Naive thymus-derived CD4-positive, alpha-beta T cell (primary cell): ENCODE data around the gene TRAF3IP1. TPM values are rescaled to one million over a fixed set of nuclear protein-coding genes. Genes with fewer than 3 reads are reported as not detected.

Experiments
- ATAC-seq: fragments of 150-1000 bp; cut with Tn5 transposase; 2 replicates; pipeline ENCODE4 v1.10.0; 2021; ENCODE audit warnings: mild to moderate bottlenecking, moderate library complexity
- CTCF ChIA-PET: fragments of 350-600 bp; sonication (Branson Sonifier 250); formaldehyde crosslinking; loops from one replicate; lab custom pipeline; 2021; ENCODE audit warnings: antibody characterized with exemption; lab: Charles Lee
- POLR2A ChIA-PET: fragments of 350-600 bp; sonication (Branson Sonifier 250); formaldehyde crosslinking; loops from one replicate; lab custom pipeline; 2021; ENCODE audit warnings: antibody characterized with exemption, inconsistent platforms; lab: Charles Lee
- DNase-seq, 9 donors: peaks; one replicate each; pipeline versions ENCODE4 v3.0.0 to v3.0.0-alpha.2; 2020 to 2022; ENCODE audit warnings: mixed read lengths in 1 of 9
- H3K27ac ChIP-seq: one replicate; pipeline ENCODE4 v1.7.0; 2013; ENCODE audit warnings: mild to moderate bottlenecking, low read depth, low read length, moderate library complexity
- H3K27me3 ChIP-seq, 2 donors: one replicate each; pipeline ENCODE4 v1.7.0; 2013; ENCODE audit warnings: low read length in 2 of 2, mild to moderate bottlenecking in 2 of 2, moderate library complexity in 2 of 2; ENCODE audit not compliant: control insufficient read depth in 2 of 2, insufficient read depth in 2 of 2
- H3K36me3 ChIP-seq, 3 experiments: 1 replicate in 2 of 3; 2 replicates in 1 of 3; pipeline ENCODE4 v1.7.0; 2013; ENCODE audit warnings: low read length in 3 of 3, mild to moderate bottlenecking in 3 of 3, moderate library complexity in 1 of 3; ENCODE audit not compliant: insufficient read depth in 3 of 3, control insufficient read depth in 2 of 3
- H3K4me1 ChIP-seq, 2 donors: one replicate each; pipeline ENCODE4 v1.7.0; 2013; ENCODE audit warnings: low read length in 2 of 2, mild to moderate bottlenecking in 2 of 2, moderate library complexity in 1 of 2; ENCODE audit not compliant: control insufficient read depth in 2 of 2, insufficient read depth in 2 of 2
- H3K4me3 ChIP-seq: 2 replicates; pipeline ENCODE4 v1.7.0; 2013; ENCODE audit warnings: mild to moderate bottlenecking, low read length
- H3K9me3 ChIP-seq, 3 experiments: 1 replicate in 2 of 3; 2 replicates in 1 of 3; pipeline ENCODE4 v1.7.0; 2013; ENCODE audit warnings: low read length in 3 of 3; ENCODE audit not compliant: control insufficient read depth in 2 of 3
- H3K27ac Mint-ChIP-seq, 9 donors: one replicate each; pipeline ENCODE4 v1.8.0; 2020 to 2022; ENCODE audit warnings: mixed read lengths in 9 of 9, mild to moderate bottlenecking in 8 of 9, moderate library complexity in 5 of 9, inconsistent platforms in 2 of 9
- H3K27me3 Mint-ChIP-seq, 5 donors: one replicate each; pipeline ENCODE4 v1.8.0; 2021 to 2022; ENCODE audit warnings: mixed read lengths in 5 of 5, mild to moderate bottlenecking in 1 of 5
- H3K36me3 Mint-ChIP-seq, 5 donors: one replicate each; pipeline ENCODE4 v1.8.0; 2020 to 2022; ENCODE audit warnings: mixed read lengths in 5 of 5, mild to moderate bottlenecking in 3 of 5, inconsistent platforms in 1 of 5
- H3K4me1 Mint-ChIP-seq, 7 donors: one replicate each; pipeline ENCODE4 v1.8.0; 2020 to 2022; ENCODE audit warnings: mixed read lengths in 7 of 7, mild to moderate bottlenecking in 3 of 7, inconsistent platforms in 1 of 7
- H3K4me3 Mint-ChIP-seq, 10 donors: one replicate each; pipeline ENCODE4 v1.8.0; 2020 to 2022; ENCODE audit warnings: mild to moderate bottlenecking in 10 of 10, mixed read lengths in 10 of 10, moderate library complexity in 6 of 10, inconsistent platforms in 2 of 10
- H3K9me3 Mint-ChIP-seq, 11 donors: one replicate each; pipeline ENCODE4 v1.8.0; 2020 to 2022; ENCODE audit warnings: mixed read lengths in 11 of 11, mild to moderate bottlenecking in 4 of 11, inconsistent platforms in 1 of 11, moderate library complexity in 1 of 11
- intact Hi-C, 2 donors: fragments of 100-400 bp; cut with micrococcal nuclease; formaldehyde crosslinking; loops; one replicate each; pipeline ENCODE4 v1.15.1; 2023
- polyA plus RNA-seq, 2 donors: library from polyadenylated mRNA; unstranded; fragments of 300-500 nt; fragmentation: Illumina TruSeq; gene quantifications; one replicate each; pipeline ENCODE4 v1.2.3, GENCODE V29; 2021
- total RNA-seq, 6 experiments: library from RNA in 5 of 6; stranded (reverse) in 5 of 6; gene quantifications; 1 replicate in 5 of 6; 2 replicates in 1 of 6; pipeline ENCODE4 v1.2.3 and lab custom pipeline; 2021 to 2026

Gene TRAF3IP1
- total and polyA plus RNA-seq, 7 experiments from 2014 or later: 4.3 to 13.3 (median 7.4) TPM

DNA sequence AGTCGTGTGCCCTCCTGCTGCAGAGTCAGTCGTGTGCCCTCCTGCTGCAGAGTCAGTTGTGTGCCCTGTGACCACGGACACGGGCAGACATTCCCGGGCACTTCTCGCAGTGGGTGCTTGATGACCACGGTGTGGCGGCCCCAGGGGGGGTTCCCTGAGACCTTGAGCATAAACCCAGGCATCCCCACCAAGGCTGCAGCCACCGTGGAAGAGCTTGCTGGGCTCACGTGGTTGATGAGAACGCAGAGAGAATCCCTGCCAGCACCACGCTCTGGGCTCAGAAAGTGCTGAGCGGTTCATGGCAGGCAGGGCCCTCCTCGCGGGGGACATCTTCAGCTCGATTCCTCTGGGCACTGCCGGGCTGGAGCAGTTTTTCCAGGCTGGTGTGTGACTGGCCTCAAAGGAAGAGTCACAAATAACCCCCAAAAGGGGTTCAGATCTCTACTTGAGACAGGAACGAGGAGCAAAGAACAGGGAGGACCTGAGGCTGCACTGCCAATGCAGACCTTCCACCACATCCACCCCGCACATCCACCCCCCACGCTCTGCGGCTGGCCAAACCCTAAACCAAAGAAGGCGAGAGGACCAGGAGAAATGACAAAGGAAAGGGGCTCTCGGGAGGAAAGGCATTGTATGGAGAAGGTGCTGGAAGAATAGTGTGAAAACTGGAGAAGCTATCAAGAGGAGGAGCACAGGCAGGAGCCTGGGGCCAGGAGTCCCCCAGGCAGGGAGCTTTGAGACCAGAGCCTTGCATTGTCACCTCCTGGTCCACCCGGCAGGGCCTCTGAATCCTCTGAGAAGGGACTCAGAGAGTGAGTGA, 23.5 kb upstream of the TRAF3IP1 start:
- Histone ChIP-seq H3K27ac (no peak overlapping the region), H3K9me3 (no peaks in the 10 kb centered on the region), H3K27me3 (no peaks in the 10 kb centered on the region), H3K4me1 (no peaks in the 10 kb centered on the region), H3K4me3 (no peak overlapping the region), H3K36me3 (no peaks in the 10 kb centered on the region)
- H3K4me3 Mint-ChIP-seq: no peak overlapping the region
- ChIA-PET CTCF (no interaction called here), POLR2A (no interaction called here)
- H3K27ac Mint-ChIP-seq: no peak overlapping the region
- H3K36me3 Mint-ChIP-seq: no peaks in the 10 kb centered on the region
- H3K4me1 Mint-ChIP-seq: no peaks in the 10 kb centered on the region
- ATAC-seq: no peak
- peaks cover 0 to 9% (median 0%) of the 10 kb centered on the region in 5 donors for H3K27me3 Mint-ChIP-seq
- intact Hi-C loops: no loop called here
- no peak for DNase-seq
- no peaks in the 10 kb centered on the region for H3K9me3 Mint-ChIP-seq

DNA sequence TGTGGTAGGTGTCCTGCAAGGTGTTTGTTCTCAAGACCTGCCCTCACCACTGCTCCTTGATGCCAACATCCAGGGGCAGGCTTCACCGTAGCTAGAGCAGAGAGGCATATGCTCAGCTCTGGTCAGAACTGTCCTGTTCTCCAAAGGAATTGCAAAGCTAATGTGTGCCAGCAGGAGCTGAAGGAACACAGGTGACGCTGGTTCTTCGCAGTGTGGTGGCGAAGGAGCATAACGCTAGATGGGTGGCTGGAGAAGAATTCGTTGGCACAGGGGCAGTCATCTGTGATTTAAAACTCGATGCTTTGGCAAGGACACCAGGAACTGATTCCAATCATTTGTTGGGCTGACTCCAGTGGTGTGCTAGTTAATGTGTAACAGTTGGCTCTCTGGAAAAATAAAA, 20.5 kb upstream of the TRAF3IP1 start:
- no peak overlapping the region for H3K4me3 Mint-ChIP-seq
- Histone ChIP-seq H3K36me3 (no peaks in the 10 kb centered on the region), H3K4me3 (no peak overlapping the region), H3K27me3 (no peaks in the 10 kb centered on the region), H3K9me3 (no peaks in the 10 kb centered on the region), H3K4me1 (no peaks in the 10 kb centered on the region), H3K27ac (no peak overlapping the region)
- ATAC-seq (no peak), DNase-seq (no peak)
- ChIA-PET POLR2A (interaction anchor here (0.5 to 1.0 kb wide), 3 partner anchors 123 to 338 kb away, joined by 3 read pairs; no protein-coding TSS in a partner anchor), CTCF (no interaction called here)
- H3K4me1 Mint-ChIP-seq: no peaks in the 10 kb centered on the region
- H3K9me3 Mint-ChIP-seq: no peaks in the 10 kb centered on the region
- peaks cover 0 to 12% (median 0%) of the 10 kb centered on the region in 5 donors for H3K27me3 Mint-ChIP-seq
- intact Hi-C loops: no loop called here
- no peak overlapping the region for H3K27ac Mint-ChIP-seq
- no peaks in the 10 kb centered on the region for H3K36me3 Mint-ChIP-seq

DNA sequence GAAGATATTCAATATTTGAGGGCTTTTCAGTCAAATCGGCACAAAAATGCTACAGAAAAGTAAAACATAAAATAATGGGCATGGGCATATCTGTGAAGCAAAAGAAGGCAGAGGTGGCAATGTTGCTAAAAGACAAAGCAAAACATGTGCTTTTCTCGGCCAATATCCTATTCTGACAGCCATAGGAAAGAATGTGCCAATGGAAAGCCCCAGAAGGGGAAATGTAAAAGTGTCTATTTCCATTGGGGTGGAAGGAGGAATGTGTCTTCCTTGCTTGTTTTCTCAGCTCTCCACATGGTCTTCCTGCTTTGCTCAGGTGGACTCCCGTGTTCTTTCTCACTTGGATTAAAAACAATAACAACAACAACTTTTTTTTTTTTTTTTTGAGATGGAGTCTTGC, 18.2 kb upstream of the TRAF3IP1 start:
- H3K27ac Mint-ChIP-seq: no peak overlapping the region
- POLR2A ChIA-PET: no interaction called here
- Histone ChIP-seq H3K9me3 (no peaks in the 10 kb centered on the region), H3K4me1 (no peaks in the 10 kb centered on the region), H3K36me3 (no peaks in the 10 kb centered on the region), H3K4me3 (no peak overlapping the region), H3K27me3 (no peaks in the 10 kb centered on the region), H3K27ac (no peak overlapping the region)
- H3K27me3 Mint-ChIP-seq: peaks cover 0 to 10% (median 0%) of the 10 kb centered on the region in 5 donors
- ATAC-seq: no peak
- intact Hi-C loops: no loop called here
- no peaks in the 10 kb centered on the region for H3K36me3 Mint-ChIP-seq
- CTCF ChIA-PET: no interaction called here
- H3K9me3 Mint-ChIP-seq: no peaks in the 10 kb centered on the region
- DNase-seq: no peak
- no peak overlapping the region for H3K4me3 Mint-ChIP-seq
- H3K4me1 Mint-ChIP-seq: no peaks in the 10 kb centered on the region

DNA sequence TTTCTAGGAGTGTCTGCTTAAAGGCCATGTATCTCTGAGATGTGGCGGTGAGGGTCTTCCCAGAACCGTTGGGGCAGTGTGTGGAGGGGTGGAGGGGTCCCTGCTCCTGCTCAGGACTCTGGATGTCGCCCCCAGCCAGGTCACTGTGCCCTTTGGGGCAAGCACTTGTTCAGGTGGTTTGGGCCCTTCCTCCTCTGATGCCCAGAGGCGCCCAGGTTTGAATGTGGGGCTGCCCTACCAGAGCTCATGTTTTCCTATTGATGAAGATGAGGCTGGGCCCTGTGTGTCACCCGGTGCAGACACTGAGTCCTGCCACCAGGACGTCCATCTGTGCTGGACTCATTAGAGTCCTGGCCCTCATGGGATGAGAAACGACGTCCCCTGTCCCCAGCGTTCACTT, 17.6 kb upstream of the TRAF3IP1 start:
- ATAC-seq (no peak), DNase-seq (no peak)
- no peaks in the 10 kb centered on the region for H3K9me3 Mint-ChIP-seq
- ChIA-PET POLR2A (no interaction called here), CTCF (interaction anchor here (0.6 kb wide), 1 partner anchor 166 kb away, joined by 4 read pairs; no protein-coding TSS in a partner anchor)
- no peaks in the 10 kb centered on the region for H3K36me3 ChIP-seq
- no peak overlapping the region for H3K27ac Mint-ChIP-seq
- H3K27me3 ChIP-seq: no peaks in the 10 kb centered on the region
- no peaks in the 10 kb centered on the region for H3K36me3 Mint-ChIP-seq
- peaks cover 0 to 9% (median 0%) of the 10 kb centered on the region in 5 donors for H3K27me3 Mint-ChIP-seq
- no peaks in the 10 kb centered on the region for H3K4me1 ChIP-seq
- H3K9me3 ChIP-seq: no peaks in the 10 kb centered on the region
- no peak overlapping the region for H3K4me3 ChIP-seq
- no peak overlapping the region for H3K4me3 Mint-ChIP-seq
- intact Hi-C loops: no loop called here
- H3K27ac ChIP-seq: no peak overlapping the region
- no peaks in the 10 kb centered on the region for H3K4me1 Mint-ChIP-seq

DNA sequence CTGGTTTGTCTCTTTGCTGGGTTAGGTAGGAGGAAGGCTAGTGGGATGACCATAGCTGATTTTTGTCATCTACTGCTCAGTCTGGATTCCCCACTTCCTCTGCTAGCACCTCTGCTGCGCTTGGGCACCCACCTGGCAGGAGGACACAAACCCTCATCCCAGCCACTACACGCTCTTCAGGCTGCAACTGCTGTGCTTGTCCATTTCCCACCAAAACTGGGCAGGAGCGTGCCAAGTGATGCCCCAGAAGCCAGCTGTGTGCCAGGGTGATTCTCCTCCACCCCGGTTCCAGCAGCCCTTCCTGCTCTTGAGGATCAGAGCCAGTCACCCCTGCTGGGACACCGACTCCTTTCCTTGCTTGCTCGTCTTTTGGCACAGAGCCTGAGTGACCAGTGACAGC, 16.2 kb upstream of the TRAF3IP1 start:
- H3K4me3 ChIP-seq: no peak overlapping the region
- Mint-ChIP-seq H3K4me3 (no peak overlapping the region), H3K27ac (no peak overlapping the region), H3K27me3 (peaks cover 0 to 10% (median 0%) of the 10 kb centered on the region in 5 donors), H3K4me1 (no peaks in the 10 kb centered on the region), H3K36me3 (no peaks in the 10 kb centered on the region), H3K9me3 (no peaks in the 10 kb centered on the region)
- H3K36me3 ChIP-seq: no peaks in the 10 kb centered on the region
- ChIA-PET POLR2A (interaction anchor here (0.7 kb wide), 1 partner anchor 1344 kb away, joined by 3 read pairs; no protein-coding TSS in a partner anchor), CTCF (no interaction called here)
- H3K4me1 ChIP-seq: no peaks in the 10 kb centered on the region
- intact Hi-C loops: no loop called here
- H3K9me3 ChIP-seq: no peaks in the 10 kb centered on the region
- ATAC-seq (no peak), DNase-seq (no peak)
- H3K27ac ChIP-seq: no peak overlapping the region
- no peaks in the 10 kb centered on the region for H3K27me3 ChIP-seq

DNA sequence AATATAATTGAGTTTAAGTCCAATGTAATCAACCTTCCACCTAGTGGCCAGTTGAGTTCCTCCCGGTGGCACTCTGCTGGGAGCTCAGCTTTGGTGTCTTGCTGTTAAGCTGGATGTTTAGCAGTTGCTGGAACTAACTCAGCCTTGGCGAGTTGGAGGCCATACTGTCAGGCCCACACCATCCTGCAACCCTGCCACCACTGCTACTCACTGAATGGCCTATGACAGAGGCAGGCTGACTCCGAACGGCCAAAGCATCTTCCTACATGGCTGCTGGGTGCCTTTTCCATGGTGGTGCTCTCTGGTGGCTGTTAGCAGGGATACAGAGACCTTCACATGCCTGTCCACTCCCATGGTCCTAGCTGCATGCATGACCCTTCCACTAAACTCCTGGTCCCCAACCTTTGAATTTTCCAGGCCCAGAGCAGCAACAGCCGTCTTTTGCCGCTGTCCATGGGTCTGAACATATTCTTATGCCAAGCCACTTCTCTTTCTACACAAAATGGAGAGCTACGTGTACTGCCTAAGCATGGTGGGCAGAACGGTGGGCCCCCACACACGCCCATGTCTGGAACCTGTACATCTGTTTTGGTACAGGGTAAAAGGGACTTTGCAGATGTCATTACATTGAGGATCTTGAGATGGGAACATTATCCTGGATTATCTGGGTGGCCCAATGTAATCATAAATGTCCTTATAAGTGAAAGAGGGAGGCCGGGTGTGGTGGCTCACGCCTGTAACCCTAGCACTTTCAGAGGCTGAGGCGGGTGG, 15.0 kb upstream of the TRAF3IP1 start:
- H3K4me3 ChIP-seq: no peak overlapping the region
- no peak overlapping the region for H3K27ac ChIP-seq
- Mint-ChIP-seq H3K36me3 (no peaks in the 10 kb centered on the region), H3K27me3 (peaks cover 0 to 11% (median under 1%) of the 10 kb centered on the region in 5 donors), H3K4me1 (no peaks in the 10 kb centered on the region), H3K4me3 (no peak overlapping the region), H3K9me3 (no peaks in the 10 kb centered on the region), H3K27ac (no peak overlapping the region)
- ChIA-PET CTCF (interaction anchor here (0.6 kb wide), 1 partner anchor 170 kb away, joined by 3 read pairs; no protein-coding TSS in a partner anchor), POLR2A (no interaction called here)
- H3K9me3 ChIP-seq: no peaks in the 10 kb centered on the region
- no peak for ATAC-seq
- no peaks in the 10 kb centered on the region for H3K4me1 ChIP-seq
- H3K36me3 ChIP-seq: no peaks in the 10 kb centered on the region
- H3K27me3 ChIP-seq: no peaks in the 10 kb centered on the region
- intact Hi-C loops: no loop called here
- DNase-seq: no peak
